ENCODE data around the gene CCDC74B.
"Not testable (repeated sequence)": the region's sequence is repeated elsewhere in the genome, so short reads cannot be mapped to it uniquely, and the experiment has no call there.

Gene CCDC74B

GRCh38 chr2:130145006-130145414 is at the start of gene CCDC74B:
TSS of gene CCDC74B (minus strand) at chr2:130145112. CDS start at chr2:130144996, 116 bp downstream.
- peak; percentile 64 for DNase-seq

- DNase-seq, result not testable (repeated sequence)
Measured at GRCh38 chr2:130193824-130194223, 48.9 kb upstream of the CCDC74B start.

GRCh38 chr2:130192451-130192850 is 47.5 kb upstream of the CCDC74B start:
- not testable (repeated sequence) for DNase-seq

GRCh38 chr2:130191319-130191718 is 46.4 kb upstream of the CCDC74B start:
- not testable (repeated sequence) for DNase-seq

- no peak for DNase-seq
Measured at GRCh38 chr2:130190237-130190636, 45.3 kb upstream of the CCDC74B start.

- DNase-seq, result not testable (repeated sequence)
Measured at GRCh38 chr2:130188958-130189357, 44.0 kb upstream of the CCDC74B start.

- DNase-seq, result not testable (repeated sequence)
Measured at GRCh38 chr2:130187859-130188792, 43.2 kb upstream of the CCDC74B start.

GRCh38 chr2:130187268-130187667 is 42.4 kb upstream of the CCDC74B start:
- DNase-seq, result no peak

GRCh38 chr2:130186391-130186790 is 41.5 kb upstream of the CCDC74B start:
- no peak for DNase-seq

- no peak for DNase-seq
Measured at GRCh38 chr2:130185896-130186295, 41.0 kb upstream of the CCDC74B start.

- DNase-seq, result no peak
Measured at GRCh38 chr2:130185436-130185835, 40.5 kb upstream of the CCDC74B start.

- no peak for DNase-seq
Measured at GRCh38 chr2:130183512-130184373, 38.8 kb upstream of the CCDC74B start.

- not testable (repeated sequence) for DNase-seq
Measured at GRCh38 chr2:130182826-130183511, 38.1 kb upstream of the CCDC74B start.

GRCh38 chr2:130181880-130182682 is 37.2 kb upstream of the CCDC74B start, which contains the start of gene MZT2B:
TSS of gene MZT2B (plus strand) at chr2:130182262. CDS start at chr2:130182283, 21 bp downstream.
- peak; percentile 91 for DNase-seq

- DNase-seq, result peak; percentile 98
Measured at GRCh38 chr2:130181325-130181879, 36.5 kb upstream of the CCDC74B start, which contains the start of gene SMPD4. TSS of gene SMPD4 (minus strand) at chr2:130181602. CDS start at chr2:130176592, 5,010 bp downstream.

GRCh38 chr2:130180404-130181324 is 35.8 kb upstream of the CCDC74B start:
- not testable (repeated sequence) for DNase-seq

GRCh38 chr2:130174866-130175265 is 30.0 kb upstream of the CCDC74B start:
- DNase-seq, result not testable (repeated sequence)

- no peak for DNase-seq
Measured at GRCh38 chr2:130169896-130170295, 25.0 kb upstream of the CCDC74B start.

- DNase-seq, result not testable (repeated sequence)
Measured at GRCh38 chr2:130169163-130169562, 24.3 kb upstream of the CCDC74B start.

- not testable (repeated sequence) for DNase-seq
Measured at GRCh38 chr2:130166611-130167010, 21.7 kb upstream of the CCDC74B start.
